GM23338 (cell line): ENCODE results near the gene SLC20A1. TPM values are rescaled to one million over a fixed set of nuclear protein-coding genes. Genes with fewer than 3 reads are reported as not detected.

Source experiments
- ATAC-seq: fragments of 200-7000 bp; cut with Tn5 transposase; 3 replicates; pipeline ENCODE4 v1.9.1; 2020
- DNase-seq: peaks from one replicate; pipeline ENCODE4 v3.0.0-alpha.2; 2015; ENCODE audit warnings: low spot score
- H2AFZ ChIP-seq: fragments of 200-600 bp; sonication (generic); 2 replicates; pipeline ENCODE4 v1.8.0; 2016; ENCODE audit warnings: antibody characterized with exemption, mild to moderate bottlenecking, moderate library complexity
- H3F3A ChIP-seq: fragments of 200-600 bp; sonication (generic); replicated peaks from 2 replicates; pipeline ENCODE4 v1.8.0; 2017; ENCODE audit warnings: antibody characterized with exemption, mixed run types, low read depth
- H3K27ac ChIP-seq: fragments of 200-600 bp; sonication (generic); 2 replicates; pipeline ENCODE4 v1.6.1; 2016; ENCODE audit warnings: low read depth
- H3K27me3 ChIP-seq: fragments of 200-600 bp; sonication (generic); 2 replicates; pipeline ENCODE4 v1.8.0; 2016; ENCODE audit warnings: mild to moderate bottlenecking, mixed run types, moderate library complexity; ENCODE audit not compliant: insufficient read depth
- H3K36me3 ChIP-seq: fragments of 200-600 bp; sonication (generic); 2 replicates; pipeline ENCODE4 v1.8.0; 2016; ENCODE audit warnings: mild to moderate bottlenecking; ENCODE audit not compliant: insufficient read depth
- H3K4me1 ChIP-seq: fragments of 200-600 bp; sonication (generic); 2 replicates; pipeline ENCODE4 v1.8.0; 2016; ENCODE audit warnings: mild to moderate bottlenecking, moderate library complexity; ENCODE audit not compliant: insufficient read depth
- H3K4me2 ChIP-seq: fragments of 200-600 bp; sonication (generic); 2 replicates; pipeline ENCODE4 v1.7.1; 2017; ENCODE audit warnings: mixed run types
- H3K4me3 ChIP-seq: fragments of 200-600 bp; sonication (generic); 2 replicates; pipeline ENCODE4 v1.6.1; 2016; ENCODE audit warnings: mixed run types
- H3K79me2 ChIP-seq: fragments of 200-600 bp; sonication (generic); replicated peaks from 2 replicates; pipeline ENCODE4 v1.8.0; 2017; ENCODE audit warnings: mild to moderate bottlenecking; ENCODE audit not compliant: insufficient read depth
- H3K9me2 ChIP-seq: fragments of 200-600 bp; sonication (generic); 2 replicates; pipeline ENCODE4 v1.8.0; 2017; ENCODE audit not compliant: insufficient read depth
- H4K20me1 ChIP-seq: fragments of 200-600 bp; sonication (generic); replicated peaks from 2 replicates; pipeline ENCODE4 v1.8.0; 2017; ENCODE audit warnings: mild to moderate bottlenecking; ENCODE audit not compliant: insufficient read depth
- H3K27ac Mint-ChIP-seq: 2 replicates; pipeline ENCODE4 v1.8.0; 2020; ENCODE audit warnings: inconsistent platforms, mild to moderate bottlenecking, moderate library complexity, mixed read lengths
- H3K27me3 Mint-ChIP-seq: 3 replicates; pipeline ENCODE4 v1.8.0; 2022; ENCODE audit warnings: low read depth, mild to moderate bottlenecking, moderate library complexity, mixed read lengths, inconsistent platforms; ENCODE audit not compliant: insufficient read depth, poor library complexity
- H3K36me3 Mint-ChIP-seq: 3 replicates; pipeline ENCODE4 v1.8.0; 2021; ENCODE audit warnings: low read depth, mild to moderate bottlenecking, inconsistent platforms, moderate library complexity, mixed read lengths
- H3K4me1 Mint-ChIP-seq: 3 replicates; pipeline ENCODE4 v1.8.0; 2020; ENCODE audit warnings: mild to moderate bottlenecking, inconsistent platforms, mixed read lengths
- H3K4me3 Mint-ChIP-seq: 3 replicates; pipeline ENCODE4 v1.8.0; 2021; ENCODE audit warnings: moderate library complexity, mild to moderate bottlenecking, inconsistent platforms, mixed read lengths
- H3K9me3 Mint-ChIP-seq: 3 replicates; pipeline ENCODE4 v1.8.0; 2020; ENCODE audit warnings: moderate library complexity, mild to moderate bottlenecking, inconsistent platforms, mixed read lengths
- CREB1 ChIP-seq: fragments of 250-450 bp; sonication (Bioruptor Pico); IDR thresholded peaks from 2 replicates; pipeline ENCODE4 v1.5.0; 2020; ENCODE audit warnings: low read depth, mild to moderate bottlenecking, moderate library complexity
- EZH2 ChIP-seq: fragments of 200-600 bp; sonication (generic); IDR thresholded peaks from one replicate; pipeline ENCODE4 v1.8.0; 2017; ENCODE audit warnings: antibody characterized with exemption, mild to moderate bottlenecking, low read depth; ENCODE audit not compliant: unreplicated experiment
- EZH2phosphoT487 ChIP-seq: fragments of 200-600 bp; sonication (generic); IDR thresholded peaks from one replicate; pipeline ENCODE4 v1.8.1; 2018; ENCODE audit warnings: antibody characterized with exemption; ENCODE audit not compliant: unreplicated experiment
- JUNB ChIP-seq: IDR thresholded peaks from one replicate; pipeline ENCODE4 v1.6.1; 2016; ENCODE audit warnings: antibody characterized with exemption; ENCODE audit not compliant: unreplicated experiment
- NANOG ChIP-seq: IDR thresholded peaks from 2 replicates; pipeline ENCODE4 v1.6.1; 2016; ENCODE audit warnings: antibody characterized with exemption, borderline replicate concordance
- POLR2AphosphoS5 ChIP-seq: IDR thresholded peaks from 2 replicates; pipeline ENCODE4 v1.6.1; 2016; ENCODE audit warnings: antibody characterized with exemption, low read depth
- STAT1 ChIP-seq: IDR thresholded peaks from one replicate; pipeline ENCODE4 v1.6.1; 2016; ENCODE audit warnings: antibody characterized with exemption; ENCODE audit not compliant: unreplicated experiment
- ZNF114 ChIP-seq: fragments of 250-450 bp; sonication (Bioruptor Pico); IDR thresholded peaks from 2 replicates; pipeline ENCODE4 v1.5.0; 2020; ENCODE audit warnings: mild to moderate bottlenecking, moderate library complexity
- ZNF331 ChIP-seq: fragments of 250-450 bp; sonication (Bioruptor Pico); IDR thresholded peaks from 2 replicates; pipeline ENCODE4 v1.5.0; 2020; ENCODE audit warnings: low read depth, mild to moderate bottlenecking, moderate library complexity
- polyA plus RNA-seq: library from polyadenylated mRNA; unstranded; fragments of >200 nt; fragmentation: Nextera tagmentation; extraction: Ambion mirVana; gene quantifications from 2 replicates; pipeline ENCODE4 v1.2.1, GENCODE V29; 2016
- total RNA-seq: library from RNA; depleted of rRNA; stranded (reverse); fragments of >200 nt; shearing (Covaris generic); gene quantifications from 2 replicates; pipeline ENCODE4 v1.2.3, GENCODE V29; 2014
- TF ChIP-seq, protein P1 (sequence below): IDR thresholded peaks from 2 replicates; pipeline ENCODE4 v1.6.1; 2016; ENCODE audit warnings: antibody characterized with exemption
- TF ChIP-seq, protein P2 (sequence below): IDR thresholded peaks from one replicate; pipeline ENCODE4 v1.6.1; 2018; ENCODE audit warnings: antibody characterized with exemption; ENCODE audit not compliant: unreplicated experiment
- TF ChIP-seq, protein P3 (sequence below), 2 experiments: fragments of 200-600 bp in 1 of 2; sonication (generic) in 1 of 2; conservative IDR thresholded peaks; 2 replicates each; pipeline versions ENCODE4 v1.5.1 to v1.6.1; 2016 to 2017; ENCODE audit warnings: antibody characterized with exemption in 2 of 2, low read depth in 2 of 2, mild to moderate bottlenecking in 2 of 2, moderate library complexity in 1 of 2
- TF ChIP-seq, protein P4 (sequence below): fragments of 250-450 bp; sonication (Bioruptor Pico); IDR thresholded peaks from 2 replicates; pipeline ENCODE4 v1.5.0; 2020; ENCODE audit warnings: mild to moderate bottlenecking, moderate library complexity

The SLC20A1 gene
- total and polyA plus RNA-seq, 2 experiments from 2014 or later: 52.9 to 84.3 TPM

DNA sequence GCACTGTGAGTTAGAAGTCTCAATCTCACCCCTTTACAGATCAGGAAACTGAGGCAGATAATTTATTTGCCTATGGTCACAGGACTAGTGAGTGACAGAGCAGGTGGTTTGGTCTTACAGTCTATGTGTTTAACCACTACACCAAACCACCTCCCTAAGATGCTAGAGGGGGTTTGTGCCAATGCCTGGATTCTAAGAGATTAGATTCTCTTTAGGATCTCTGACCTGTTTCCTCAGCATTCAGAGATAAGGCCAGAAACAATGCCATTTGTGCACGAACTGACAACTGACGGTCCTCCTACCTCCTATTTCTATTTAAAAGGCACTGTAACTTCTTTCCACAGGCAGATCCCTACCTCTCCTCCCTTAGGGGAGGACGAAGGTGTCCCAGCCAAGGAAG lies 2.3 kb upstream of the SLC20A1 start:
- no peak for ATAC-seq
- Mint-ChIP-seq H3K27ac (no peak overlapping the region), H3K27me3 (peaks cover 3% of the 10 kb centered on the region), H3K36me3 (peaks cover 18% of the 10 kb centered on the region), H3K4me1 (peaks cover 33% of the 10 kb centered on the region), H3K4me3 (no peak overlapping the region), H3K9me3 (no peaks in the 10 kb centered on the region)
- Histone ChIP-seq H3F3A (no peaks in the 10 kb centered on the region), H3K36me3 (peaks cover 16% of the 10 kb centered on the region), H3K9me2 (no peaks in the 10 kb centered on the region), H2AFZ (no peak overlapping the region), H3K4me3 (no peak overlapping the region), H4K20me1 (peaks cover 17% of the 10 kb centered on the region), H3K27ac (no peak overlapping the region), H3K79me2 (peaks cover 26% of the 10 kb centered on the region), H3K4me1 (peaks cover 29% of the 10 kb centered on the region), H3K27me3 (0 out of 2 replicates have a peak, but pooled peaks cover 7% of the 10 kb centered on the region), H3K4me2 (no peak overlapping the region; the same call in 1 of the 2 replicates)
- no peak for DNase-seq
- no peak for TF ChIP-seq STAT1
- no peak for TF ChIP-seq ZNF114 (CRISPR knock-in tag)
- no peak for TF ChIP-seq JUNB
- TF ChIP-seq NANOG: no peak
- no peak for TF ChIP-seq EZH2
- TF ChIP-seq, protein P1, sequence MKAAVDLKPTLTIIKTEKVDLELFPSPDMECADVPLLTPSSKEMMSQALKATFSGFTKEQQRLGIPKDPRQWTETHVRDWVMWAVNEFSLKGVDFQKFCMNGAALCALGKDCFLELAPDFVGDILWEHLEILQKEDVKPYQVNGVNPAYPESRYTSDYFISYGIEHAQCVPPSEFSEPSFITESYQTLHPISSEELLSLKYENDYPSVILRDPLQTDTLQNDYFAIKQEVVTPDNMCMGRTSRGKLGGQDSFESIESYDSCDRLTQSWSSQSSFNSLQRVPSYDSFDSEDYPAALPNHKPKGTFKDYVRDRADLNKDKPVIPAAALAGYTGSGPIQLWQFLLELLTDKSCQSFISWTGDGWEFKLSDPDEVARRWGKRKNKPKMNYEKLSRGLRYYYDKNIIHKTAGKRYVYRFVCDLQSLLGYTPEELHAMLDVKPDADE: no peak
- no peak for TF ChIP-seq EZH2phosphoT487
- TF ChIP-seq, protein P2, sequence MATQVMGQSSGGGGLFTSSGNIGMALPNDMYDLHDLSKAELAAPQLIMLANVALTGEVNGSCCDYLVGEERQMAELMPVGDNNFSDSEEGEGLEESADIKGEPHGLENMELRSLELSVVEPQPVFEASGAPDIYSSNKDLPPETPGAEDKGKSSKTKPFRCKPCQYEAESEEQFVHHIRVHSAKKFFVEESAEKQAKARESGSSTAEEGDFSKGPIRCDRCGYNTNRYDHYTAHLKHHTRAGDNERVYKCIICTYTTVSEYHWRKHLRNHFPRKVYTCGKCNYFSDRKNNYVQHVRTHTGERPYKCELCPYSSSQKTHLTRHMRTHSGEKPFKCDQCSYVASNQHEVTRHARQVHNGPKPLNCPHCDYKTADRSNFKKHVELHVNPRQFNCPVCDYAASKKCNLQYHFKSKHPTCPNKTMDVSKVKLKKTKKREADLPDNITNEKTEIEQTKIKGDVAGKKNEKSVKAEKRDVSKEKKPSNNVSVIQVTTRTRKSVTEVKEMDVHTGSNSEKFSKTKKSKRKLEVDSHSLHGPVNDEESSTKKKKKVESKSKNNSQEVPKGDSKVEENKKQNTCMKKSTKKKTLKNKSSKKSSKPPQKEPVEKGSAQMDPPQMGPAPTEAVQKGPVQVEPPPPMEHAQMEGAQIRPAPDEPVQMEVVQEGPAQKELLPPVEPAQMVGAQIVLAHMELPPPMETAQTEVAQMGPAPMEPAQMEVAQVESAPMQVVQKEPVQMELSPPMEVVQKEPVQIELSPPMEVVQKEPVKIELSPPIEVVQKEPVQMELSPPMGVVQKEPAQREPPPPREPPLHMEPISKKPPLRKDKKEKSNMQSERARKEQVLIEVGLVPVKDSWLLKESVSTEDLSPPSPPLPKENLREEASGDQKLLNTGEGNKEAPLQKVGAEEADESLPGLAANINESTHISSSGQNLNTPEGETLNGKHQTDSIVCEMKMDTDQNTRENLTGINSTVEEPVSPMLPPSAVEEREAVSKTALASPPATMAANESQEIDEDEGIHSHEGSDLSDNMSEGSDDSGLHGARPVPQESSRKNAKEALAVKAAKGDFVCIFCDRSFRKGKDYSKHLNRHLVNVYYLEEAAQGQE: no peak
- TF ChIP-seq ZNF331 (CRISPR knock-in tag): no peak
- TF ChIP-seq, protein P3, sequence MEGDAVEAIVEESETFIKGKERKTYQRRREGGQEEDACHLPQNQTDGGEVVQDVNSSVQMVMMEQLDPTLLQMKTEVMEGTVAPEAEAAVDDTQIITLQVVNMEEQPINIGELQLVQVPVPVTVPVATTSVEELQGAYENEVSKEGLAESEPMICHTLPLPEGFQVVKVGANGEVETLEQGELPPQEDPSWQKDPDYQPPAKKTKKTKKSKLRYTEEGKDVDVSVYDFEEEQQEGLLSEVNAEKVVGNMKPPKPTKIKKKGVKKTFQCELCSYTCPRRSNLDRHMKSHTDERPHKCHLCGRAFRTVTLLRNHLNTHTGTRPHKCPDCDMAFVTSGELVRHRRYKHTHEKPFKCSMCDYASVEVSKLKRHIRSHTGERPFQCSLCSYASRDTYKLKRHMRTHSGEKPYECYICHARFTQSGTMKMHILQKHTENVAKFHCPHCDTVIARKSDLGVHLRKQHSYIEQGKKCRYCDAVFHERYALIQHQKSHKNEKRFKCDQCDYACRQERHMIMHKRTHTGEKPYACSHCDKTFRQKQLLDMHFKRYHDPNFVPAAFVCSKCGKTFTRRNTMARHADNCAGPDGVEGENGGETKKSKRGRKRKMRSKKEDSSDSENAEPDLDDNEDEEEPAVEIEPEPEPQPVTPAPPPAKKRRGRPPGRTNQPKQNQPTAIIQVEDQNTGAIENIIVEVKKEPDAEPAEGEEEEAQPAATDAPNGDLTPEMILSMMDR (conservative IDR thresholded peaks at IDR 0.05; ENCODE audit: low read depth in 2 of 2): no peak
- TF ChIP-seq, protein P4, sequence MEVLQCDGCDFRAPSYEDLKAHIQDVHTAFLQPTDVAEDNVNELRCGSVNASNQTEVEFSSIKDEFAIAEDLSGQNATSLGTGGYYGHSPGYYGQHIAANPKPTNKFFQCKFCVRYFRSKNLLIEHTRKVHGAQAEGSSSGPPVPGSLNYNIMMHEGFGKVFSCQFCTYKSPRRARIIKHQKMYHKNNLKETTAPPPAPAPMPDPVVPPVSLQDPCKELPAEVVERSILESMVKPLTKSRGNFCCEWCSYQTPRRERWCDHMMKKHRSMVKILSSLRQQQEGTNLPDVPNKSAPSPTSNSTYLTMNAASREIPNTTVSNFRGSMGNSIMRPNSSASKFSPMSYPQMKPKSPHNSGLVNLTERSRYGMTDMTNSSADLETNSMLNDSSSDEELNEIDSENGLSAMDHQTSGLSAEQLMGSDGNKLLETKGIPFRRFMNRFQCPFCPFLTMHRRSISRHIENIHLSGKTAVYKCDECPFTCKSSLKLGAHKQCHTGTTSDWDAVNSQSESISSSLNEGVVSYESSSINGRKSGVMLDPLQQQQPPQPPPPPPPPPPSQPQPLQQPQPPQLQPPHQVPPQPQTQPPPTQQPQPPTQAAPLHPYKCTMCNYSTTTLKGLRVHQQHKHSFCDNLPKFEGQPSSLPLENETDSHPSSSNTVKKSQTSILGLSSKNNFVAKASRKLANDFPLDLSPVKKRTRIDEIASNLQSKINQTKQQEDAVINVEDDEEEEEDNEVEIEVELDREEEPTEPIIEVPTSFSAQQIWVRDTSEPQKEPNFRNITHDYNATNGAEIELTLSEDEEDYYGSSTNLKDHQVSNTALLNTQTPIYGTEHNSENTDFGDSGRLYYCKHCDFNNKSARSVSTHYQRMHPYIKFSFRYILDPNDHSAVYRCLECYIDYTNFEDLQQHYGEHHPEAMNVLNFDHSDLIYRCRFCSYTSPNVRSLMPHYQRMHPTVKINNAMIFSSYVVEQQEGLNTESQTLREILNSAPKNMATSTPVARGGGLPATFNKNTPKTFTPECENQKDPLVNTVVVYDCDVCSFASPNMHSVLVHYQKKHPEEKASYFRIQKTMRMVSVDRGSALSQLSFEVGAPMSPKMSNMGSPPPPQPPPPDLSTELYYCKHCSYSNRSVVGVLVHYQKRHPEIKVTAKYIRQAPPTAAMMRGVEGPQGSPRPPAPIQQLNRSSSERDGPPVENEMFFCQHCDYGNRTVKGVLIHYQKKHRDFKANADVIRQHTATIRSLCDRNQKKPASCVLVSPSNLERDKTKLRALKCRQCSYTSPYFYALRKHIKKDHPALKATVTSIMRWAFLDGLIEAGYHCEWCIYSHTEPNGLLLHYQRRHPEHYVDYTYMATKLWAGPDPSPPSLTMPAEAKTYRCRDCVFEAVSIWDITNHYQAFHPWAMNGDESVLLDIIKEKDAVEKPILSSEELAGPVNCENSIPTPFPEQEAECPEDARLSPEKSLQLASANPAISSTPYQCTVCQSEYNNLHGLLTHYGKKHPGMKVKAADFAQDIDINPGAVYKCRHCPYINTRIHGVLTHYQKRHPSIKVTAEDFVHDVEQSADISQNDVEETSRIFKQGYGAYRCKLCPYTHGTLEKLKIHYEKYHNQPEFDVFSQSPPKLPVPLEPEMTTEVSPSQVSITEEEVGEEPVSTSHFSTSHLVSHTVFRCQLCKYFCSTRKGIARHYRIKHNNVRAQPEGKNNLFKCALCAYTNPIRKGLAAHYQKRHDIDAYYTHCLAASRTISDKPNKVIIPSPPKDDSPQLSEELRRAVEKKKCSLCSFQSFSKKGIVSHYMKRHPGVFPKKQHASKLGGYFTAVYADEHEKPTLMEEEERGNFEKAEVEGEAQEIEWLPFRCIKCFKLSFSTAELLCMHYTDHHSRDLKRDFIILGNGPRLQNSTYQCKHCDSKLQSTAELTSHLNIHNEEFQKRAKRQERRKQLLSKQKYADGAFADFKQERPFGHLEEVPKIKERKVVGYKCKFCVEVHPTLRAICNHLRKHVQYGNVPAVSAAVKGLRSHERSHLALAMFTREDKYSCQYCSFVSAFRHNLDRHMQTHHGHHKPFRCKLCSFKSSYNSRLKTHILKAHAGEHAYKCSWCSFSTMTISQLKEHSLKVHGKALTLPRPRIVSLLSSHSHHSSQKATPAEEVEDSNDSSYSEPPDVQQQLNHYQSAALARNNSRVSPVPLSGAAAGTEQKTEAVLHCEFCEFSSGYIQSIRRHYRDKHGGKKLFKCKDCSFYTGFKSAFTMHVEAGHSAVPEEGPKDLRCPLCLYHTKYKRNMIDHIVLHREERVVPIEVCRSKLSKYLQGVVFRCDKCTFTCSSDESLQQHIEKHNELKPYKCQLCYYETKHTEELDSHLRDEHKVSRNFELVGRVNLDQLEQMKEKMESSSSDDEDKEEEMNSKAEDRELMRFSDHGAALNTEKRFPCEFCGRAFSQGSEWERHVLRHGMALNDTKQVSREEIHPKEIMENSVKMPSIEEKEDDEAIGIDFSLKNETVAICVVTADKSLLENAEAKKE (CRISPR knock-in tag): no peak
- TF ChIP-seq POLR2AphosphoS5: no peak
- TF ChIP-seq CREB1: no peak
